MCF 10A (cell line): ENCODE data around the gene KCNC2. TPM values are rescaled to one million over a fixed set of nuclear protein-coding genes. Genes with fewer than 3 reads are reported as not detected.
A peak's percentile ranks its signal among the peaks of the same experiment; 100 is the strongest.
"Not testable (repeated sequence)": the region's sequence is repeated elsewhere in the genome, so short reads cannot be mapped to it uniquely, and the experiment has no call there.

ENCODE experiments used
- BruUV-seq: library from RNA; stranded (reverse); fragments of 400-500 nt; replicated peaks from 2 replicates; lab custom pipeline; 2021; lab: Mats Ljungman, UMichigan
- CTCF ChIA-PET: fragments of 300-600 bp; sonication (Branson Sonifier 250); formaldehyde crosslinking; extraction: SDS; loops from one replicate; lab custom pipeline; 2021; ENCODE audit warnings: antibody characterized with exemption, inconsistent platforms; lab: Yijun Ruan, JAX
- POLR2A ChIA-PET: fragments of 300-600, 350-650 bp; sonication (Branson Sonifier 250); formaldehyde crosslinking; extraction: SDS; loops from one replicate; lab custom pipeline; 2020; ENCODE audit warnings: antibody characterized with exemption, inconsistent platforms; lab: Yijun Ruan, JAX
- DNase-seq: peaks from one replicate; pipeline ENCODE4 v3.0.0-alpha.2; 2018; ENCODE audit not compliant: unreplicated experiment
- H3K27ac Mint-ChIP-seq: one replicate; pipeline ENCODE4 v1.8.0; 2022; ENCODE audit warnings: mild to moderate bottlenecking, low read depth, mixed read lengths; ENCODE audit not compliant: unreplicated experiment
- H3K27me3 Mint-ChIP-seq: one replicate; pipeline ENCODE4 v1.8.0; 2022; ENCODE audit warnings: mixed read lengths; ENCODE audit not compliant: insufficient read depth, unreplicated experiment
- H3K36me3 Mint-ChIP-seq: one replicate; pipeline ENCODE4 v1.8.0; 2022; ENCODE audit warnings: mild to moderate bottlenecking, moderate library complexity, mixed read lengths; ENCODE audit not compliant: insufficient read depth, unreplicated experiment
- H3K4me1 Mint-ChIP-seq: one replicate; pipeline ENCODE4 v1.8.0; 2022; ENCODE audit warnings: mixed read lengths; ENCODE audit not compliant: insufficient read depth, unreplicated experiment
- H3K4me3 Mint-ChIP-seq: one replicate; pipeline ENCODE4 v1.8.0; 2022; ENCODE audit warnings: mild to moderate bottlenecking, moderate library complexity, mixed read lengths; ENCODE audit not compliant: unreplicated experiment
- H3K9me3 Mint-ChIP-seq: one replicate; pipeline ENCODE4 v1.8.0; 2022; ENCODE audit warnings: mixed read lengths; ENCODE audit not compliant: unreplicated experiment
- intact Hi-C: fragments of 100-400 bp; cut with micrococcal nuclease; formaldehyde crosslinking; loops from 2 replicates; pipeline ENCODE4 v1.14.1; 2022
- total RNA-seq: library from RNA; stranded (reverse); gene quantifications from 2 replicates; pipeline ENCODE4 v1.2.3, GENCODE V29; 2022
- TF ChIP-seq, protein P1 (sequence below): fragments of 200-600 bp; IDR thresholded peaks from one replicate; pipeline ENCODE4 v1.8.0; 2022; ENCODE audit warnings: antibody characterized with exemption, mild to moderate bottlenecking; ENCODE audit not compliant: unreplicated experiment

The KCNC2 gene
- total RNA-seq, 1 experiment from 2014 or later, result not detected

- intact Hi-C loops, result no loop called here
- peak overlapping the region; percentile 17 for H3K27ac Mint-ChIP-seq
- DNase-seq, result no peak
- no peak overlapping the region for H3K4me3 Mint-ChIP-seq
- CTCF ChIA-PET, result interaction anchor here (1.1 kb wide), 1 partner anchor 85 kb away, joined by 4 read pairs; no protein-coding TSS in a partner anchor
- peaks cover 38% of the 10 kb centered on the region for H3K4me1 Mint-ChIP-seq
- H3K27me3 Mint-ChIP-seq, result no peaks in the 10 kb centered on the region
- POLR2A ChIA-PET, result interaction anchor here (0.6 to 1.2 kb wide), 2 partner anchors 15 to 1041 kb away, joined by 3 to 5 read pairs; no protein-coding TSS in a partner anchor
- no peaks in the 10 kb centered on the region for H3K9me3 Mint-ChIP-seq
- TF ChIP-seq, protein P1, sequence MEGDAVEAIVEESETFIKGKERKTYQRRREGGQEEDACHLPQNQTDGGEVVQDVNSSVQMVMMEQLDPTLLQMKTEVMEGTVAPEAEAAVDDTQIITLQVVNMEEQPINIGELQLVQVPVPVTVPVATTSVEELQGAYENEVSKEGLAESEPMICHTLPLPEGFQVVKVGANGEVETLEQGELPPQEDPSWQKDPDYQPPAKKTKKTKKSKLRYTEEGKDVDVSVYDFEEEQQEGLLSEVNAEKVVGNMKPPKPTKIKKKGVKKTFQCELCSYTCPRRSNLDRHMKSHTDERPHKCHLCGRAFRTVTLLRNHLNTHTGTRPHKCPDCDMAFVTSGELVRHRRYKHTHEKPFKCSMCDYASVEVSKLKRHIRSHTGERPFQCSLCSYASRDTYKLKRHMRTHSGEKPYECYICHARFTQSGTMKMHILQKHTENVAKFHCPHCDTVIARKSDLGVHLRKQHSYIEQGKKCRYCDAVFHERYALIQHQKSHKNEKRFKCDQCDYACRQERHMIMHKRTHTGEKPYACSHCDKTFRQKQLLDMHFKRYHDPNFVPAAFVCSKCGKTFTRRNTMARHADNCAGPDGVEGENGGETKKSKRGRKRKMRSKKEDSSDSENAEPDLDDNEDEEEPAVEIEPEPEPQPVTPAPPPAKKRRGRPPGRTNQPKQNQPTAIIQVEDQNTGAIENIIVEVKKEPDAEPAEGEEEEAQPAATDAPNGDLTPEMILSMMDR, result no peak
- no peaks in the 10 kb centered on the region for H3K36me3 Mint-ChIP-seq
- BruUV-seq, result no TSS peak
Measured at GRCh38 chr12:75196408-75196807, 13.2 kb downstream of the KCNC2 start.

- intact Hi-C loops, result no loop called here
- no TSS peak for BruUV-seq
- CTCF ChIA-PET, result no interaction called here
- Mint-ChIP-seq H3K36me3 (no peaks in the 10 kb centered on the region), H3K4me3 (no peak overlapping the region), H3K9me3 (no peaks in the 10 kb centered on the region), H3K27me3 (no peaks in the 10 kb centered on the region), H3K27ac (peak overlapping the region; percentile 42), H3K4me1 (peaks cover 38% of the 10 kb centered on the region)
- POLR2A ChIA-PET, result interaction anchor here (0.7 kb wide), 1 partner anchor 1070 kb away, joined by 3 read pairs; no protein-coding TSS in a partner anchor
- TF ChIP-seq, protein P1, result no peak
- DNase-seq, result no peak
Measured at GRCh38 chr12:75194250-75194649, 15.4 kb downstream of the KCNC2 start.

GRCh38 chr12:75192196-75192595 is 17.4 kb downstream of the KCNC2 start:
- Mint-ChIP-seq H3K36me3 (no peaks in the 10 kb centered on the region), H3K9me3 (no peaks in the 10 kb centered on the region), H3K4me1 (peaks cover 31% of the 10 kb centered on the region), H3K27ac (no peak overlapping the region), H3K4me3 (no peak overlapping the region), H3K27me3 (no peaks in the 10 kb centered on the region)
- intact Hi-C loops, result no loop called here
- CTCF ChIA-PET, result no interaction called here
- BruUV-seq, result no TSS peak
- TF ChIP-seq, protein P1, result no peak
- POLR2A ChIA-PET, result no interaction called here
- DNase-seq, result no peak

DNA sequence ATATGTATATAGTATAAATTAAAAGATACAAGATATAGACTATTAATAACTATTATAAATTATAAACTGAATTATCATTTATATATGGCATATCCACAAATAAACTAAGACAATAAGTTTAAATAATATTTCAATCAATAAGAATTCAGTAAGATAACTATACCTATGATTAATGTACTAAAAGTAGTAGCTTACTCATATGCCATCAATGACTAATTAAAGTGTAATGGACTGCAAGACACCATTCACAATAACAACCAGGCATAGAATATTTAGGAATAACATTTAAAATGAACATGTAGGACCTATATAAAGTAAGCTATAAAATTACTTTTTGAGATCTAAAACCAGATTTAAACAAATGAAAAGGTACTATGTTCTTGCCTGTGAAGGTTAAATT is 18.8 kb downstream of the KCNC2 start:
- ChIA-PET POLR2A (interaction anchor here (1.0 to 2.5 kb wide), 2 partner anchors 15 to 69 kb away, joined by 3 to 6 read pairs; no protein-coding TSS in a partner anchor), CTCF (interaction anchor here (0.9 kb wide), 1 partner anchor 15 kb away, joined by 3 read pairs; no protein-coding TSS in a partner anchor)
- H3K9me3 Mint-ChIP-seq, result no peaks in the 10 kb centered on the region
- DNase-seq, result no peak
- peaks cover 19% of the 10 kb centered on the region for H3K4me1 Mint-ChIP-seq
- no TSS peak for BruUV-seq
- H3K36me3 Mint-ChIP-seq, result no peaks in the 10 kb centered on the region
- intact Hi-C loops, result no loop called here
- no peak overlapping the region for H3K4me3 Mint-ChIP-seq
- no peak overlapping the region for H3K27ac Mint-ChIP-seq
- no peaks in the 10 kb centered on the region for H3K27me3 Mint-ChIP-seq
- TF ChIP-seq, protein P1, result no peak

DNA sequence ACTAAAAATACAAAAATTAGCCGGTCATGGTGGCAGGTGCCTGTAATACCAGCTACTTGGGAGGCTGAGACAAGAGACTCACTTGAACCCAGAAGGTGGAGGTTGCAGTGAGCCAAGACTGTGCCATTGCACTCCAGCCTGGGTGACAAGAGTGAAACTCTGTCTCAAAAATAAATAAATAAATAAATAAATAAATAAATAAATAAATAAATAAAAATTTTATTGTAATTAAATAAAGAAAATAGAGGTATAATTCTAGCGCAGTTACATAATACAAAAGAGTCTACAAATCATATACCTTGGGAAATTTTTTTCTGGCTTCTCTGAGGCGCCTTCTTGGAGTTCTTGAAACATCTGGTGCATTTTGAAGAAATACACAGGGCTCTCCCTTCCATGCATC is 23.8 kb downstream of the KCNC2 start:
- H3K4me1 Mint-ChIP-seq, H3K36me3 Mint-ChIP-seq, POLR2A ChIA-PET, DNase-seq, H3K27me3 Mint-ChIP-seq, H3K27ac Mint-ChIP-seq, H3K9me3 Mint-ChIP-seq, BruUV-seq, H3K4me3 Mint-ChIP-seq, CTCF ChIA-PET, intact Hi-C loops: not testable (repeated sequence)
